ENCODE data around the gene FMNL2. TPM values are rescaled to one million over a fixed set of nuclear protein-coding genes. Genes with fewer than 3 reads are reported as not detected.
A peak's percentile ranks its signal among the peaks of the same experiment; 100 is the strongest.

FMNL2 gene
- total RNA-seq, 1 experiment from 2014 or later = 28.1 TPM

DNA sequence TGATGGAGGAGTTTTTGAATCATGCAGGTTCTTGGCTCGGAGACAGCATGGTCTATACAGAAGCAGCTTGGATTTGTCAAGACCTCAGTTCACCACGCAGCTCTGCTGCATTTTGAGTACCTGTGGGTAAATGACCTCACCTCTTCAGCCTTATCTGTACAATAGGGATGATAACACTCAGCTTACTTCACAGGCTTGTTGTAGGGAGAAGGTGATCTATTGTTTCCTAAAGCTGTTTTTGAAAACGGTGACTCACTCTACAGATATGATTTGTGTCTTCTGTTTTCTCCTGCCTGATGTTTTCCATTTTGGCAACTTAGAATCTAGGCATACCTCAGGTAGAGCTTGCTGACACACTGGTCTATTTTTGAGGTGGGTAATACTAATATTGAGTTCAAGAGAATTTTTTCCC lies 80.3 kb downstream of the FMNL2 start:
- CTCF ChIA-PET = no interaction called here
- peak overlapping the region; percentile 38 for H3K4me2 ChIP-seq (ENCODE audit: low read length)
- H2AFZ ChIP-seq (ENCODE audit: low read depth, low read length, poor library complexity, severe bottlenecking) = no peak overlapping the region
- H3K27ac ChIP-seq (ENCODE audit: low read depth, low read length) = no peak overlapping the region
- DNase-seq (ENCODE audit: low read depth, low spot score) = peak; percentile 36
- no peaks in the 10 kb centered on the region for H4K20me1 ChIP-seq (ENCODE audit: insufficient read depth)
- RAD21 ChIA-PET (ENCODE audit: low non-redundant PET in 1 of 2, low total read pairs in 2 of 2, uncharacterized antibody in 2 of 2, unreplicated experiment in 2 of 2) = no interaction called here
- H3K9me3 ChIP-seq (ENCODE audit: control insufficient read depth in 1 of 2, insufficient read depth in 1 of 2, low read depth in 1 of 2, low read length in 2 of 2) = no peaks in the 10 kb centered on the region
- no TSS peak for BruUV-seq (replicated peaks)
- no peak overlapping the region for H3K4me3 ChIP-seq (replicated peaks in 1 of 2; ENCODE audit: low read depth in 1 of 2, low read length in 2 of 2)
- no peaks in the 10 kb centered on the region for H3K36me3 ChIP-seq (ENCODE audit: control insufficient read depth in 1 of 2, insufficient read depth in 2 of 2, low read length in 2 of 2)
- no peaks in the 10 kb centered on the region for H3K9me2 ChIP-seq (ENCODE audit: insufficient read depth)
- H3K79me2 ChIP-seq (ENCODE audit: insufficient read depth, low read length) = peaks cover 23% of the 10 kb centered on the region; the same call in 1 of the 2 replicates
- POLR2A ChIA-PET = interaction anchor here (1.3 kb wide), 1 partner anchor 10 kb away, joined by 4 read pairs; no protein-coding TSS in a partner anchor
- H3K9ac ChIP-seq (ENCODE audit: low read length) = no peak overlapping the region
- H3K27me3 ChIP-seq (ENCODE audit: insufficient read depth, low read length) = no peaks in the 10 kb centered on the region
- intact Hi-C loops (cut with micrococcal nuclease) = no loop called here
- ATAC-seq = peak; percentile 83
- peaks cover 15 to 39% of the 10 kb centered on the region in 2 experiments for H3K4me1 ChIP-seq (ENCODE audit: control insufficient read depth in 1 of 2, insufficient read depth in 2 of 2, low read length in 2 of 2)
- no peak for TF ChIP-seq RAD21 (IDR thresholded peaks at IDR 0.05; ENCODE audit: low read depth)
- TF ChIP-seq CTCF (IDR thresholded peaks at IDR 0.05 in 2 of 3, conservative IDR thresholded peaks at IDR 0.05 in 1 of 3; ENCODE audit: borderline replicate concordance in 1 of 3, insufficient read depth in 1 of 3, low read depth in 2 of 3, low read length in 2 of 3) = no peak
- TF ChIP-seq, protein P1, sequence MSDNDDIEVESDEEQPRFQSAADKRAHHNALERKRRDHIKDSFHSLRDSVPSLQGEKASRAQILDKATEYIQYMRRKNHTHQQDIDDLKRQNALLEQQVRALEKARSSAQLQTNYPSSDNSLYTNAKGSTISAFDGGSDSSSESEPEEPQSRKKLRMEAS (IDR thresholded peaks at IDR 0.05) = no peak
- TF ChIP-seq JUND (IDR thresholded peaks at IDR 0.05) = peak; percentile 67
- peak; percentile 43; the same call in 1 of the 2 replicates for TF ChIP-seq SP1 (IDR thresholded peaks at IDR 0.05; ENCODE audit: low read depth)
- TF ChIP-seq REST (IDR thresholded peaks at IDR 0.05; ENCODE audit: low read depth) = no peak
- TF ChIP-seq SRF (IDR thresholded peaks at IDR 0.05; ENCODE audit: low read depth) = no peak
- TF ChIP-seq EZH2phosphoT487 (IDR thresholded peaks at IDR 0.05; ENCODE audit: borderline replicate concordance) = no peak
- TF ChIP-seq CEBPB (IDR thresholded peaks at IDR 0.05; ENCODE audit: low read depth) = 0 out of 2 replicates have a peak, but pooled peaks have one; percentile 19
- TF ChIP-seq ATF3 (IDR thresholded peaks at IDR 0.05) = no peak
- no peak for TF ChIP-seq EGR1 (IDR thresholded peaks at IDR 0.05; ENCODE audit: low read depth)
- no peak for TF ChIP-seq SIN3A (IDR thresholded peaks at IDR 0.05; ENCODE audit: low read depth)
- TF ChIP-seq, protein P2, sequence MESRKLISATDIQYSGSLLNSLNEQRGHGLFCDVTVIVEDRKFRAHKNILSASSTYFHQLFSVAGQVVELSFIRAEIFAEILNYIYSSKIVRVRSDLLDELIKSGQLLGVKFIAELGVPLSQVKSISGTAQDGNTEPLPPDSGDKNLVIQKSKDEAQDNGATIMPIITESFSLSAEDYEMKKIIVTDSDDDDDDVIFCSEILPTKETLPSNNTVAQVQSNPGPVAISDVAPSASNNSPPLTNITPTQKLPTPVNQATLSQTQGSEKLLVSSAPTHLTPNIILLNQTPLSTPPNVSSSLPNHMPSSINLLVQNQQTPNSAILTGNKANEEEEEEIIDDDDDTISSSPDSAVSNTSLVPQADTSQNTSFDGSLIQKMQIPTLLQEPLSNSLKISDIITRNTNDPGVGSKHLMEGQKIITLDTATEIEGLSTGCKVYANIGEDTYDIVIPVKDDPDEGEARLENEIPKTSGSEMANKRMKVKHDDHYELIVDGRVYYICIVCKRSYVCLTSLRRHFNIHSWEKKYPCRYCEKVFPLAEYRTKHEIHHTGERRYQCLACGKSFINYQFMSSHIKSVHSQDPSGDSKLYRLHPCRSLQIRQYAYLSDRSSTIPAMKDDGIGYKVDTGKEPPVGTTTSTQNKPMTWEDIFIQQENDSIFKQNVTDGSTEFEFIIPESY (IDR thresholded peaks at IDR 0.05; ENCODE audit: extremely low read depth, insufficient replicate concordance, low read length) = no peak
- no peak for TF ChIP-seq EZH2 (IDR thresholded peaks at IDR 0.05)
- TF ChIP-seq POLR2A (IDR thresholded peaks at IDR 0.05; ENCODE audit: borderline replicate concordance, extremely low read depth, insufficient read depth, insufficient read length) = no peak
- TF ChIP-seq TCF7L2 (IDR thresholded peaks at IDR 0.05; ENCODE audit: borderline replicate concordance, extremely low read depth, insufficient read depth, insufficient read length) = no peak
- TF ChIP-seq YY1 (IDR thresholded peaks at IDR 0.05; ENCODE audit: extremely low read depth, insufficient replicate concordance, low read depth, low read length) = no peak
- TF ChIP-seq ZNF274 (IDR thresholded peaks at IDR 0.05; ENCODE audit: low read depth, low read length) = no peak
- TF ChIP-seq CBX3 (IDR thresholded peaks at IDR 0.05; ENCODE audit: low read depth) = peak; percentile 40; the same call in 1 of the 2 replicates
- no peak for TF ChIP-seq ZFX (IDR thresholded peaks at IDR 0.05)
- TF ChIP-seq ELF1 (IDR thresholded peaks at IDR 0.05; ENCODE audit: borderline replicate concordance, low read depth) = no peak
- TF ChIP-seq FOSL1 (IDR thresholded peaks at IDR 0.05; ENCODE audit: low read depth) = peak; percentile 60

Data from HCT116 (cell line).